Epithelial cell of esophagus (primary cell): Measurements from ENCODE around the gene IGFBP4.
"Not testable (repeated sequence)": the region's sequence is repeated elsewhere in the genome, so short reads cannot be mapped to it uniquely, and the experiment has no call there.

ENCODE experiments used
- DNase-seq: peaks from one replicate; pipeline ENCODE4 v3.0.0; 2010; ENCODE audit warnings: low read depth
- H3K4me3 ChIP-seq: 2 replicates; pipeline ENCODE4 v1.5.1; 2011; ENCODE audit warnings: mild to moderate bottlenecking, low read length, control low read depth
- TF ChIP-seq, protein P1 (sequence below): IDR thresholded peaks from 2 replicates; pipeline ENCODE4 v1.5.1; 2011; ENCODE audit warnings: low read depth, mild to moderate bottlenecking, low read length, control low read depth, inconsistent platforms; ENCODE audit not compliant: insufficient read depth; ENCODE audit errors: missing control alignments

IGFBP4 gene

DNA sequence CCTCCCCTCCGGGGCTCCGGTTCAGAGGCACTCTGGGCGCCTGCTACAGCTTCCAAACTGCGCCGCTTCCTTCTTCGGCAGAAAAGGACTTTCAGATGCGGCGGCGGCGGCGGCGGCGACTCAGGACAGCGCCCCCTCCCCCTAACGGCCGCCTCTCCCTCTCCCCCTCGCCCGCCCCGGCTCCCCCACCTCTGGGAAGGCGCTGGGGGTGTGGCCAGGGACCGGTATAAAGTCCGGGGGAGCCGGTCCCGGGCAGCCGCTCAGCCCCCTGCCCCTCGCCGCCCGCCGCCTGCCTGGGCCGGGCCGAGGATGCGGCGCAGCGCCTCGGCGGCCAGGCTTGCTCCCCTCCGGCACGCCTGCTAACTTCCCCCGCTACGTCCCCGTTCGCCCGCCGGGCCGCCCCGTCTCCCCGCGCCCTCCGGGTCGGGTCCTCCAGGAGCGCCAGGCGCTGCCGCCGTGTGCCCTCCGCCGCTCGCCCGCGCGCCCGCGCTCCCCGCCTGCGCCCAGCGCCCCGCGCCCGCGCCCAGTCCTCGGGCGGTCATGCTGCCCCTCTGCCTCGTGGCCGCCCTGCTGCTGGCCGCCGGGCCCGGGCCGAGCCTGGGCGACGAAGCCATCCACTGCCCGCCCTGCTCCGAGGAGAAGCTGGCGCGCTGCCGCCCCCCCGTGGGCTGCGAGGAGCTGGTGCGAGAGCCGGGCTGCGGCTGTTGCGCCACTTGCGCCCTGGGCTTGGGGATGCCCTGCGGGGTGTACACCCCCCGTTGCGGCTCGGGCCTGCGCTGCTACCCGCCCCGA, at the start of gene IGFBP4:
TSS of gene IGFBP4 (plus strand) at position 255 of the 792 bp plus-strand sequence. CDS start at position 541, 286 bp downstream.
- peak; percentile 72 for DNase-seq
- TF ChIP-seq, protein P1, sequence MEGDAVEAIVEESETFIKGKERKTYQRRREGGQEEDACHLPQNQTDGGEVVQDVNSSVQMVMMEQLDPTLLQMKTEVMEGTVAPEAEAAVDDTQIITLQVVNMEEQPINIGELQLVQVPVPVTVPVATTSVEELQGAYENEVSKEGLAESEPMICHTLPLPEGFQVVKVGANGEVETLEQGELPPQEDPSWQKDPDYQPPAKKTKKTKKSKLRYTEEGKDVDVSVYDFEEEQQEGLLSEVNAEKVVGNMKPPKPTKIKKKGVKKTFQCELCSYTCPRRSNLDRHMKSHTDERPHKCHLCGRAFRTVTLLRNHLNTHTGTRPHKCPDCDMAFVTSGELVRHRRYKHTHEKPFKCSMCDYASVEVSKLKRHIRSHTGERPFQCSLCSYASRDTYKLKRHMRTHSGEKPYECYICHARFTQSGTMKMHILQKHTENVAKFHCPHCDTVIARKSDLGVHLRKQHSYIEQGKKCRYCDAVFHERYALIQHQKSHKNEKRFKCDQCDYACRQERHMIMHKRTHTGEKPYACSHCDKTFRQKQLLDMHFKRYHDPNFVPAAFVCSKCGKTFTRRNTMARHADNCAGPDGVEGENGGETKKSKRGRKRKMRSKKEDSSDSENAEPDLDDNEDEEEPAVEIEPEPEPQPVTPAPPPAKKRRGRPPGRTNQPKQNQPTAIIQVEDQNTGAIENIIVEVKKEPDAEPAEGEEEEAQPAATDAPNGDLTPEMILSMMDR: peak; percentile 36

DNA sequence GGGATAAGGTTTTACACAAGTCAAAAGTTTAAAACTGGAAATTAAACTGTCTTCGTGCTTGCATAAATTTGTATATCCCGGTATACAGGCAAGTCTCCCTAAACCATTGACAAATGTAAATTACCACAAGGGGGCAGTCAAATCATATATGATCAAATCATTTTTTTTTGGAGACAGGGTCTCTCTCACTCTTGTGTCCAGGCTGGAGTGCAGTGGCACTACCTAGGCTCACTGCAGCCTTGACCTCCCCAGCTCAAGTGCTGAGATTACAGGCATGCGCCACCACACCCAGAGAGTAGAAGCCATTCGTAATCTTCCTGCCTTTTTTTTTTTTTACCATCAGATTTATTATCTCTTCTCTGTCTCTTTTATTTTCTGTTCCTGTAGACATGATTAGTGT, 44.1 kb upstream of the IGFBP4 start:
- TF ChIP-seq, protein P1: peak; percentile 49
- H3K4me3 ChIP-seq: no peak overlapping the region
- peak; percentile 68 for DNase-seq

More for the DNA sequence above, at the start of gene IGFBP4:
- H3K4me3 ChIP-seq: peak within 1 kb of the TSS; percentile 48

DNA sequence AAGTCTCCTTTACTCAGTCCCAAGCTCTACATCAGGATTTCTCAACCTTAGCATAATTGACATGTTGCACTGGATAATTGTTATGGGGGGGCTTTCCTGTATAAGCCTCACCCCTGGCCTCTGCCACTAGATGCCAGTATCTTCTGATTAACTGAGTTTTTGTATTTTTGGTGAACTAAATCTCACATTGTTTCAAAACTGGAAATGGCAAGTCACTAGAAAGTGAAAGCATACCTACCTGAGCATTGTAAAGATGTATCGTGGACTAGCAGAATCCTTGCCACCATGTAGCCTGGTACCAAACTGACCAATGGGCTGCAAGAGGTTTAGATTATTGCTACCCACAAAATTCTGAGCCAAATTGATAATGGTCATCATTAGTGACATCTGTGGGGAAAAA, 40.6 kb upstream of the IGFBP4 start:
- DNase-seq: no peak
- no peak overlapping the region for H3K4me3 ChIP-seq
- TF ChIP-seq, protein P1: no peak

DNA sequence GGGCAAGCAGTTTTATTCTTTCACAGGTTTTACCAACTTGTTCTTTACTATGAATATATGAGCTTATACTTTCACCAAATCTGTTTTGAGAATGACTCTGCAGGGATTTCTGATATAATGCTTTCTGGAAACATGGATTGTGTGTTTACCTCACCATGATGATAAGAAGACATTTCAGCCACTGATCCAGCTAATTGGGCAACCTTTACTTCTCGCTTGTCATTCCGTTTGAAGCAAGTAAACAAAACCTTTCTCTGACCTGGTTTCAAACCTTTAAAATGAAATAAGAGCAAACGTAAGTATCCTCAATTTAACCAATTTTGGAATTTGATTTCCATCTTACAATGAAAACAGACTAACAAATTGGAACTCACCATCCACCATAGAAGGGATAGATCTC, 39.2 kb upstream of the IGFBP4 start:
- no peak overlapping the region for H3K4me3 ChIP-seq
- TF ChIP-seq, protein P1: no peak
- no peak for DNase-seq

DNA sequence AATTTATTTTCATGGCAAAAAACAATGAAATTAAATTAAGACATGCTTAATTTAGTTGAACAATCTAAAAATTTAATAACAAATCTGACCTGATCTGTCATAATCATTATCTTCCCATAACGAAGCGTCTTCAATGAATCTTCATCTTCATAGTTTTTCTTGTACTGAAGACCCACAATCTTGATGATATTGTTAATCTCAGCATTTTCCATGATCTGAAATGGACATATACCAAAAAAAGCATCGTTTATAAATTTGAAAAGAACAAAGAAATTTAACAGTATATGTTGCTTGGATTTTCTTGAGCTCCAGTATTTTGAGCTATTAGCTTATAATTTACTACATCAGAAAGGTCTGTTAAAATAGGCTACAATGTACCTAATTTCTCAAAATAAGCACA, 35.8 kb upstream of the IGFBP4 start:
- TF ChIP-seq, protein P1: no peak
- H3K4me3 ChIP-seq: no peak overlapping the region
- DNase-seq: no peak

DNA sequence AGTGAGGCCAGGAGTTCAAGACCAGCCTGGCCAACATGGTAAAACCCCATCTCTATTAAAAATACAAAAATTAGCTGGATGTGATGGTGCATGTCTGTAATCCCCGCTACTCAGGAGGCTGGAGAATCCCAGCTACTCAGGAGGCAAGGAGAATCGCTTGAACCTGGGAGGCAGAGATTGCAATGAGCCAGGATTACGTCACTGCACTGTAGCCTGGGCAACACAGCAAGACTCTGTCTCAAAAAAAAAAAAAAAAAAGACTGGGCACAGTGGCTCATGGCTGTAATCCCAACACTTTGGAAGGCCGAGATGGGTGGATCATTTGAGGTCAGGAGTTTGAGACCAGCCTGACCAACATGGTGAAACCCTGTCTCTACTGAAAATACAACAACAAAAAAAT, 33.7 kb upstream of the IGFBP4 start:
- not testable (repeated sequence) for H3K4me3 ChIP-seq, DNase-seq

DNA sequence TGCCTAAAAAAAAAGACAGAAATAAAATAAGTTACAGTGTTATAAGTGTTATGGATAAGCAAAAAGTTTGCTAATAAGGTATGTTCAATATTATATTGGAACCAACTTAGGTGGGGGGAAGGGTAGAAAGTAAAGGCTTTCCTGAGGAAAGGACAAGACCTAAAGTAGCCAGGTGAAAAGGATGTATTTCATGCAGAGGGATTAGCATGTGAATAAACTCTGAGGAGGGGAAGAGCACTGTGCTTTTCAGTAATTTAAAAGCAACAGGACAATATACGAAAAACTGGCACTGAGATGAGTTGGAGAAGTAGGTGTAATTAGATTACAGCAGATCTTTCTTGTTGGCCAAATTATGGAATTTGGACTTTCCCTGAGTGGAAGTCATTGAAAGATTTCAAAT, 33.2 kb upstream of the IGFBP4 start:
- TF ChIP-seq, protein P1: no peak
- no peak for DNase-seq
- H3K4me3 ChIP-seq: no peak overlapping the region
